H9 (cell line): ENCODE measurements around the gene DNASE1L2. TPM values are rescaled to one million over a fixed set of nuclear protein-coding genes. Genes with fewer than 3 reads are reported as not detected.

Experiments
- DNase-seq: peaks from one replicate; pipeline ENCODE4 v3.0.0-alpha.2; 2017
- H2AFZ ChIP-seq: one replicate; pipeline ENCODE4 v1.6.1; 2013; ENCODE audit warnings: mild to moderate bottlenecking, low read length, control low read depth, moderate library complexity
- H2AK5ac ChIP-seq: 2 replicates; pipeline ENCODE4 v1.6.1; 2013; ENCODE audit warnings: low read length, control low read depth, mixed read lengths; ENCODE audit not compliant: insufficient read length
- H2BK120ac ChIP-seq: one replicate; pipeline ENCODE4 v1.6.1; 2013; ENCODE audit warnings: low read depth, mild to moderate bottlenecking, low read length, control low read depth, inconsistent platforms; ENCODE audit not compliant: poor library complexity, severe bottlenecking
- H2BK12ac ChIP-seq: 2 replicates; pipeline ENCODE4 v1.6.1; 2013; ENCODE audit warnings: low read length, control low read depth, mixed read lengths, low read depth; ENCODE audit not compliant: insufficient read length
- H2BK15ac ChIP-seq: 2 replicates; pipeline ENCODE4 v1.6.1; 2013; ENCODE audit warnings: low read depth, low read length, control low read depth
- H2BK20ac ChIP-seq: one replicate; pipeline ENCODE4 v1.6.1; 2013; ENCODE audit warnings: low read depth, mild to moderate bottlenecking, low read length, control low read depth, inconsistent platforms; ENCODE audit not compliant: poor library complexity, severe bottlenecking
- H2BK5ac ChIP-seq: 2 replicates; pipeline ENCODE4 v1.6.1; 2013; ENCODE audit warnings: low read length, control low read depth, mixed read lengths; ENCODE audit not compliant: insufficient read length
- H3K14ac ChIP-seq: 2 replicates; pipeline ENCODE4 v1.6.1; 2013; ENCODE audit warnings: low read length, control low read depth; ENCODE audit not compliant: insufficient read depth
- H3K18ac ChIP-seq: 2 replicates; pipeline ENCODE4 v1.6.1; 2013; ENCODE audit warnings: low read depth, mild to moderate bottlenecking, mixed read lengths, low read length, control low read depth; ENCODE audit not compliant: insufficient read length
- H3K23ac ChIP-seq: 2 replicates; pipeline ENCODE4 v1.6.1; 2013; ENCODE audit warnings: low read length, control low read depth, mixed read lengths, low read depth; ENCODE audit not compliant: insufficient read length
- H3K23me2 ChIP-seq: 2 replicates; pipeline ENCODE4 v1.6.1; 2013; ENCODE audit warnings: low read depth, mild to moderate bottlenecking, mixed read lengths, low read length, control low read depth; ENCODE audit not compliant: insufficient read length, poor library complexity, severe bottlenecking
- H3K27ac ChIP-seq: 2 replicates; pipeline ENCODE4 v1.5.1; 2013; ENCODE audit warnings: low read length, control low read depth, mixed read lengths, low read depth; ENCODE audit not compliant: insufficient read length
- H3K27me3 ChIP-seq: 2 replicates; pipeline ENCODE4 v1.6.1; 2013; ENCODE audit warnings: low read length, control low read depth, inconsistent platforms; ENCODE audit not compliant: insufficient read depth
- H3K4ac ChIP-seq: 2 replicates; pipeline ENCODE4 v1.6.1; 2013; ENCODE audit warnings: low read depth, mild to moderate bottlenecking, control low read depth, inconsistent platforms, low read length, moderate library complexity
- H3K4me1 ChIP-seq: 2 replicates; pipeline ENCODE4 v1.6.1; 2013; ENCODE audit warnings: low read length, control low read depth, inconsistent platforms; ENCODE audit not compliant: insufficient read depth
- H3K4me2 ChIP-seq: 2 replicates; pipeline ENCODE4 v1.6.1; 2013; ENCODE audit warnings: low read length, control low read depth, mixed read lengths; ENCODE audit not compliant: insufficient read length, insufficient read depth
- H3K56ac ChIP-seq: 2 replicates; pipeline ENCODE4 v1.6.1; 2013; ENCODE audit warnings: low read depth, mild to moderate bottlenecking, mixed read lengths, low read length, control low read depth; ENCODE audit not compliant: insufficient read length
- H3K79me1 ChIP-seq: 2 replicates; pipeline ENCODE4 v1.6.1; 2013; ENCODE audit warnings: low read depth, mild to moderate bottlenecking, moderate library complexity, low read length, control low read depth, inconsistent platforms; ENCODE audit not compliant: insufficient read depth, poor library complexity, severe bottlenecking
- H3K79me2 ChIP-seq: 2 replicates; pipeline ENCODE4 v1.6.1; 2013; ENCODE audit warnings: low read length, control low read depth, inconsistent platforms; ENCODE audit not compliant: insufficient read depth
- H3K9ac ChIP-seq: 2 replicates; pipeline ENCODE4 v1.6.1; 2013; ENCODE audit warnings: low read length, control low read depth, mixed read lengths; ENCODE audit not compliant: insufficient read length; ENCODE audit errors: extremely low read depth
- H3K9me3 ChIP-seq: one replicate; pipeline ENCODE4 v1.6.1; 2013; ENCODE audit warnings: low read depth, low read length, inconsistent platforms; ENCODE audit not compliant: control insufficient read depth
- H3T11ph ChIP-seq: one replicate; pipeline ENCODE4 v1.6.1; 2013; ENCODE audit warnings: mild to moderate bottlenecking, low read length, control low read depth, inconsistent platforms
- H4K20me1 ChIP-seq: one replicate; pipeline ENCODE4 v1.6.1; 2013; ENCODE audit not compliant: control insufficient read depth, insufficient read length, insufficient read depth
- H4K5ac ChIP-seq: 2 replicates; pipeline ENCODE4 v1.6.1; 2013; ENCODE audit warnings: low read depth, mild to moderate bottlenecking, mixed read lengths, low read length, control low read depth; ENCODE audit not compliant: insufficient read length
- H4K8ac ChIP-seq: replicated peaks from 2 replicates; pipeline ENCODE4 v1.6.1; 2013; ENCODE audit warnings: low read length, control low read depth, mixed read lengths, low read depth; ENCODE audit not compliant: insufficient read length
- H4K91ac ChIP-seq: 2 replicates; pipeline ENCODE4 v1.6.1; 2013; ENCODE audit warnings: low read depth, mild to moderate bottlenecking, moderate library complexity, mixed read lengths, low read length, control low read depth; ENCODE audit not compliant: insufficient read length
- H3K27ac Mint-ChIP-seq, 3 experiments: 2 replicates in 2 of 3; 3 replicates in 1 of 3; pipeline ENCODE4 v1.8.0; 2020 to 2021; ENCODE audit warnings: mixed read lengths in 3 of 3, mild to moderate bottlenecking in 1 of 3, moderate library complexity in 1 of 3
- H3K27me3 Mint-ChIP-seq: 2 replicates; pipeline ENCODE4 v1.8.0; 2021; ENCODE audit warnings: low read depth, mild to moderate bottlenecking, moderate library complexity, mixed read lengths
- H3K36me3 Mint-ChIP-seq, 3 experiments: 2 replicates in 2 of 3; 3 replicates in 1 of 3; pipeline ENCODE4 v1.8.0; 2020 to 2021; ENCODE audit warnings: low read depth in 3 of 3, mixed read lengths in 3 of 3; ENCODE audit not compliant: insufficient read depth in 1 of 3
- H3K4me1 Mint-ChIP-seq, 2 experiments: 2 replicates each; pipeline ENCODE4 v1.8.0; 2020; ENCODE audit warnings: mixed read lengths in 2 of 2
- H3K4me3 Mint-ChIP-seq, 2 experiments: 2 replicates in 1 of 2; 3 replicates in 1 of 2; pipeline ENCODE4 v1.8.0; 2020 to 2021; ENCODE audit warnings: mild to moderate bottlenecking in 2 of 2, mixed read lengths in 2 of 2, moderate library complexity in 1 of 2
- H3K9me3 Mint-ChIP-seq, 2 experiments: 2 replicates in 1 of 2; 3 replicates in 1 of 2; pipeline ENCODE4 v1.8.0; 2020; ENCODE audit warnings: mild to moderate bottlenecking in 2 of 2, mixed read lengths in 2 of 2, moderate library complexity in 1 of 2
- WGBS: extraction: QIAGEN DNeasy Blood & Tissue Kit; methylation state at CpG from one replicate; pipeline ENCODE4 v1.1.7; 2013; ENCODE audit warnings: missing lambda C conversion rate, low lambda C conversion rate, mixed read lengths; ENCODE audit not compliant: insufficient read length; ENCODE audit errors: extremely low coverage; 5-methylcytosine and 5-hydroxymethylcytosine counted together
- total RNA-seq: library from RNA; stranded (reverse); gene quantifications from 2 replicates; pipeline ENCODE4 v1.2.1, GENCODE V29; 2021
- TF ChIP-seq, protein P1 (sequence below): fragments of 200-600 bp; sonication (generic); conservative IDR thresholded peaks from 3 replicates; pipeline ENCODE4 v1.8.0; 2021; ENCODE audit warnings: antibody characterized with exemption, mild to moderate bottlenecking

The DNASE1L2 gene
- total RNA-seq, 1 experiment from 2014 or later, result 2.5 TPM

DNA sequence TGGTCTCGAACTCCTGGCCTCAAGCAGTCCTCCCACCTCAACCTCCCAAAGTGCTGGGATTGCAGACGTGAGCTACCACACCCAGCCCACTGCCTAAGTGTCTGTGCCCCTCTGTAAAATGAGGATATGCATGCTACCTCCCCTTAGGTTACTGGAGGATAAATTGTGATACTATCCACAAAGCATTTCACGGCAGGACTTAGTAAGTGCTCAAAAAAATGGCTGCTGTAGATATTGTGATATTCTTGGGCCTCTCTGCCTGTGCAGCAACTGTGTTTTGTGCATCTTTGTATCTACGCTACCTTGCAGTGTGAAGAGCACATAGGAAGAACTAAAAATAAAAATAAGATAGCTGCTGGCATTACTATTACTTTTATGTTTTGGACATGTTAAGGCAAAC, 38.0 kb upstream of the DNASE1L2 start:
- no peak overlapping the region for H2BK12ac ChIP-seq
- no peak overlapping the region for H3K23ac ChIP-seq
- H3T11ph ChIP-seq, result no peak overlapping the region
- DNase-seq, result no peak
- no CpG with 5 or more reads among the region's 4 CpGs for WGBS
- no peak overlapping the region for H4K5ac ChIP-seq
- H3K18ac ChIP-seq, result no peak overlapping the region
- H3K79me1 ChIP-seq, result no peaks in the 10 kb centered on the region
- no peaks in the 10 kb centered on the region for H3K4me1 ChIP-seq
- H3K14ac ChIP-seq, result no peak overlapping the region
- no peak overlapping the region for H4K91ac ChIP-seq
- no peaks in the 10 kb centered on the region for H4K20me1 ChIP-seq
- H3K23me2 ChIP-seq, result peaks cover 7% of the 10 kb centered on the region
- no peak overlapping the region for H3K4me2 ChIP-seq
- H3K79me2 ChIP-seq, result no peaks in the 10 kb centered on the region
- H2BK120ac ChIP-seq, result no peak overlapping the region
- peaks cover 8% of the 10 kb centered on the region; the same call in 1 of the 2 replicates for H3K27me3 ChIP-seq
- H2BK5ac ChIP-seq, result no peak overlapping the region
- no peak overlapping the region for H4K8ac ChIP-seq
- no peak overlapping the region for H3K27ac ChIP-seq
- no peak overlapping the region for H2BK20ac ChIP-seq
- Mint-ChIP-seq H3K36me3 (no peaks in the 10 kb centered on the region), H3K9me3 (0 out of 5 replicates have a peak, but pooled peaks cover 0 to under 1% of the 10 kb centered on the region in 2 experiments), H3K27me3 (peaks cover 58% of the 10 kb centered on the region), H3K4me1 (peaks cover 4% of the 10 kb centered on the region in 2 experiments; a peak in 1 of 4 replicates), H3K4me3 (peak overlapping the region; percentile 12 to 73; a peak in 3 of 5 replicates), H3K27ac (no peak overlapping the region)
- no peak overlapping the region for H3K56ac ChIP-seq
- TF ChIP-seq, protein P1, sequence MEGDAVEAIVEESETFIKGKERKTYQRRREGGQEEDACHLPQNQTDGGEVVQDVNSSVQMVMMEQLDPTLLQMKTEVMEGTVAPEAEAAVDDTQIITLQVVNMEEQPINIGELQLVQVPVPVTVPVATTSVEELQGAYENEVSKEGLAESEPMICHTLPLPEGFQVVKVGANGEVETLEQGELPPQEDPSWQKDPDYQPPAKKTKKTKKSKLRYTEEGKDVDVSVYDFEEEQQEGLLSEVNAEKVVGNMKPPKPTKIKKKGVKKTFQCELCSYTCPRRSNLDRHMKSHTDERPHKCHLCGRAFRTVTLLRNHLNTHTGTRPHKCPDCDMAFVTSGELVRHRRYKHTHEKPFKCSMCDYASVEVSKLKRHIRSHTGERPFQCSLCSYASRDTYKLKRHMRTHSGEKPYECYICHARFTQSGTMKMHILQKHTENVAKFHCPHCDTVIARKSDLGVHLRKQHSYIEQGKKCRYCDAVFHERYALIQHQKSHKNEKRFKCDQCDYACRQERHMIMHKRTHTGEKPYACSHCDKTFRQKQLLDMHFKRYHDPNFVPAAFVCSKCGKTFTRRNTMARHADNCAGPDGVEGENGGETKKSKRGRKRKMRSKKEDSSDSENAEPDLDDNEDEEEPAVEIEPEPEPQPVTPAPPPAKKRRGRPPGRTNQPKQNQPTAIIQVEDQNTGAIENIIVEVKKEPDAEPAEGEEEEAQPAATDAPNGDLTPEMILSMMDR, result no peak
- no peak overlapping the region for H3K4ac ChIP-seq
- H3K9ac ChIP-seq, result no peak overlapping the region
- no peak overlapping the region for H2AK5ac ChIP-seq
- no peak overlapping the region for H2BK15ac ChIP-seq
- H3K9me3 ChIP-seq, result no peaks in the 10 kb centered on the region
- no peak overlapping the region for H2AFZ ChIP-seq
